Liver (tissue), 9 donors: ENCODE data around the gene ZSCAN5C. TPM values are rescaled to one million over a fixed set of nuclear protein-coding genes. Genes with fewer than 3 reads are reported as not detected.

ENCODE experiments used
- DNase-seq: peaks from one replicate; pipeline ENCODE4 v3.0.0-alpha.2; 2017; ENCODE audit warnings: low spot score
- H3K27ac ChIP-seq, 2 donors: one replicate each; pipeline ENCODE4 v1.7.0; 2013; ENCODE audit warnings: inconsistent platforms in 2 of 2, low read length in 2 of 2, control low read depth in 1 of 2, low read depth in 1 of 2, mild to moderate bottlenecking in 1 of 2
- H3K27me3 ChIP-seq, 4 donors: one replicate each; pipeline versions ENCODE4 v1.6.1 to v1.7.0; 2013; ENCODE audit warnings: low read length in 3 of 4, inconsistent platforms in 1 of 4, mild to moderate bottlenecking in 1 of 4, moderate library complexity in 1 of 4; ENCODE audit not compliant: control insufficient read depth in 4 of 4, insufficient read depth in 4 of 4
- H3K36me3 ChIP-seq, 4 donors: one replicate each; pipeline versions ENCODE4 v1.6.1 to v1.7.0; 2013; ENCODE audit warnings: low read length in 3 of 4, mild to moderate bottlenecking in 3 of 4, low read depth in 1 of 4, moderate library complexity in 1 of 4; ENCODE audit not compliant: control insufficient read depth in 4 of 4, insufficient read depth in 3 of 4
- H3K4me1 ChIP-seq, 4 donors: one replicate each; pipeline versions ENCODE4 v1.6.1 to v1.7.0; 2013; ENCODE audit warnings: low read length in 3 of 4, mild to moderate bottlenecking in 3 of 4, moderate library complexity in 1 of 4; ENCODE audit not compliant: control insufficient read depth in 4 of 4, insufficient read depth in 4 of 4
- H3K4me3 ChIP-seq, 3 donors: one replicate each; pipeline versions ENCODE4 v1.6.1 to v1.7.0; 2013; ENCODE audit warnings: low read length in 3 of 3, control low read depth in 1 of 3, low read depth in 1 of 3, mild to moderate bottlenecking in 1 of 3
- H3K9ac ChIP-seq, 2 donors: one replicate each; pipeline ENCODE4 v1.7.0; 2013; ENCODE audit warnings: low read length in 2 of 2, mild to moderate bottlenecking in 2 of 2, moderate library complexity in 2 of 2, control low read depth in 1 of 2, low read depth in 1 of 2
- H3K9me3 ChIP-seq, 4 donors: one replicate each; pipeline versions ENCODE4 v1.6.1 to v1.7.0; 2013; ENCODE audit warnings: low read length in 3 of 4; ENCODE audit not compliant: control insufficient read depth in 4 of 4
- EGR1 ChIP-seq, 2 donors: IDR thresholded peaks; 2 replicates each; pipeline ENCODE4 v1.6.1; 2016 to 2018; ENCODE audit warnings: antibody characterized with exemption in 2 of 2, low read depth in 2 of 2
- FOXA1 ChIP-seq: IDR thresholded peaks from 2 replicates; pipeline ENCODE4 v1.6.1; 2016; ENCODE audit warnings: antibody characterized with exemption
- FOXA2 ChIP-seq: IDR thresholded peaks from 2 replicates; pipeline ENCODE4 v1.6.1; 2016; ENCODE audit warnings: antibody characterized with exemption
- GABPA ChIP-seq, 2 donors: IDR thresholded peaks in 1 of 2; conservative IDR thresholded peaks in 1 of 2; 2 replicates each; pipeline ENCODE4 v1.6.1; 2016; ENCODE audit warnings: antibody characterized with exemption in 2 of 2, mild to moderate bottlenecking in 1 of 2, moderate library complexity in 1 of 2
- HNF4A ChIP-seq, 2 donors: conservative IDR thresholded peaks; 2 replicates each; pipeline ENCODE4 v1.6.1; 2016; ENCODE audit warnings: antibody characterized with exemption in 2 of 2, mild to moderate bottlenecking in 2 of 2
- HNF4G ChIP-seq: IDR thresholded peaks from 2 replicates; pipeline ENCODE4 v1.6.1; 2016; ENCODE audit warnings: antibody characterized with exemption
- JUND ChIP-seq, 2 donors: IDR thresholded peaks; 2 replicates each; pipeline ENCODE4 v1.6.1; 2016; ENCODE audit warnings: antibody characterized with exemption in 2 of 2
- MAX ChIP-seq: IDR thresholded peaks from 2 replicates; pipeline ENCODE4 v1.6.1; 2016; ENCODE audit warnings: antibody characterized with exemption
- NR2F2 ChIP-seq: IDR thresholded peaks from 2 replicates; pipeline ENCODE4 v1.6.1; 2016; ENCODE audit warnings: antibody characterized with exemption
- RAD21 ChIP-seq, 2 donors: IDR thresholded peaks; 2 replicates each; pipeline ENCODE4 v1.6.1; 2016; ENCODE audit warnings: antibody characterized with exemption in 2 of 2, mild to moderate bottlenecking in 2 of 2
- REST ChIP-seq: IDR thresholded peaks from 2 replicates; pipeline ENCODE4 v1.6.1; 2016; ENCODE audit warnings: antibody characterized with exemption, mild to moderate bottlenecking
- RXRA ChIP-seq, 2 donors: IDR thresholded peaks; 2 replicates each; pipeline ENCODE4 v1.6.1; 2017 to 2018; ENCODE audit warnings: antibody characterized with exemption in 2 of 2, mild to moderate bottlenecking in 1 of 2
- SP1 ChIP-seq: IDR thresholded peaks from 2 replicates; pipeline ENCODE4 v1.6.1; 2018; ENCODE audit warnings: antibody characterized with exemption, mild to moderate bottlenecking
- TAF1 ChIP-seq: conservative IDR thresholded peaks from 2 replicates; pipeline ENCODE4 v1.6.1; 2016; ENCODE audit warnings: antibody characterized with exemption, mild to moderate bottlenecking
- YY1 ChIP-seq: IDR thresholded peaks from 2 replicates; pipeline ENCODE4 v1.6.1; 2016; ENCODE audit warnings: antibody characterized with exemption, mild to moderate bottlenecking
- ZBTB33 ChIP-seq: IDR thresholded peaks from 2 replicates; pipeline ENCODE4 v1.6.1; 2016; ENCODE audit warnings: antibody characterized with exemption
- WGBS: extraction: QIAGEN DNeasy Blood & Tissue Kit; methylation state at CpG from one replicate; pipeline ENCODE4 v1.1.7; 2013; 5-methylcytosine and 5-hydroxymethylcytosine counted together
- polyA plus RNA-seq, 2 donors: library from polyadenylated mRNA; stranded (reverse) in 1 of 2; unstranded in 1 of 2; fragments of 200-250 nt in 1 of 2; fragments of >200 nt in 1 of 2; fragmentation: Nextera tagmentation in 1 of 2; extraction: Ambion mirVana in 1 of 2; gene quantifications; one replicate each; pipeline versions ENCODE4 v1.2.1 to v1.2.3, GENCODE V29; 2013 to 2015
- total RNA-seq, 2 donors: library from RNA; depleted of rRNA; stranded (reverse); fragments of >200 nt; gene quantifications; one replicate each; pipeline ENCODE4 v1.2.3, GENCODE V29; 2014
- TF ChIP-seq, protein P1 (sequence below): fragments of 150-350 bp; IDR thresholded peaks from 2 replicates; pipeline ENCODE4 v1.5.1; 2017; ENCODE audit warnings: improper control_type of control experiment, low read depth, low read length; ENCODE audit not compliant: missing input control
- TF ChIP-seq, protein P2 (sequence below): IDR thresholded peaks from 2 replicates; pipeline ENCODE4 v1.6.1; 2016; ENCODE audit warnings: antibody characterized with exemption
- donor health status: healthy.
- donor health status: healthy.
- donor health status: healthy.
- donor health status: healthy.
- donor health status: healthy.

ZSCAN5C gene
- total and polyA plus RNA-seq, 4 donors, result not detected

DNA sequence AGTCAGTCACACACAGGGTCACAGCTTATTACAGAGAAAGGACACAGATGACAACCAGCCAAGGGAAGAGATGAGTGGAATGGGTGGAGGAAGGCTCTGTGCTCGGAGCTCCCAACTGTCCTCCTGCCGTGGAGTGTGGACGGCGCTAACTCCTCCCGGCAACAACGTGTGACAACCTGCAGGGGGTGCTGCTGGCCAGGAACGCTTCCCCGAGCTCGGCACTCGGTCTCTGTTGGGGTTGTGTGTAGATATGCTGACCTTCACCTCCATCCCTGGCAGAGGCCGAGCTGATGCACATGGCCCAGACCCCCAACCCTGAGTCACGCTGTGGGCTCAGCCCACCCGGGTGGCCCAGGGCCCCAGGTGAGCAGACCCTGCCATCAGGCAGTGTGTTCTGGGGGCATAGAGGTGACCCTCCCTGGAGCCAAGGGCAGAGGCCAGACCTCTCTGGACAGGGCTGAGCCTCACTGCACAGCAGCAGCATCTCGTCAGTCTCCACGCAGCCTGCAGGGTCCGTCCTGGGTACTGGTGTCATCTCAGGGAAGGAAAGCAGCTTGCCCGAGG is 46.9 kb upstream of the ZSCAN5C start:
- H3K4me1 ChIP-seq, result peaks cover 0 to 18% (median 15%) of the 10 kb centered on the region in 4 donors
- no peaks in the 10 kb centered on the region for H3K9me3 ChIP-seq
- H3K36me3 ChIP-seq, result peaks cover 5 to 38% (median 12%) of the 10 kb centered on the region in 4 donors
- no peak for DNase-seq
- 84% methylated on average over 17 of the region's 17 CpGs for WGBS
- H3K9ac ChIP-seq, result no peak overlapping the region
- no peak overlapping the region for H3K27ac ChIP-seq
- no peak overlapping the region for H3K4me3 ChIP-seq
- no peaks in the 10 kb centered on the region for H3K27me3 ChIP-seq
- TF ChIP-seq TAF1 (no peak), GABPA (IDR thresholded peaks at IDR 0.05 in 1 of 2, conservative IDR thresholded peaks at IDR 0.05 in 1 of 2) (no peak), EGR1 (IDR thresholded peaks at IDR 0.05; ENCODE audit: low read depth in 2 of 2) (no peak), JUND (IDR thresholded peaks at IDR 0.05) (no peak), RAD21 (IDR thresholded peaks at IDR 0.05) (peak in 1 of 2 donors; percentile 73), YY1 (no peak), HNF4A (conservative IDR thresholded peaks at IDR 0.05) (no peak), FOXA1 (no peak)
- TF ChIP-seq, protein P1, sequence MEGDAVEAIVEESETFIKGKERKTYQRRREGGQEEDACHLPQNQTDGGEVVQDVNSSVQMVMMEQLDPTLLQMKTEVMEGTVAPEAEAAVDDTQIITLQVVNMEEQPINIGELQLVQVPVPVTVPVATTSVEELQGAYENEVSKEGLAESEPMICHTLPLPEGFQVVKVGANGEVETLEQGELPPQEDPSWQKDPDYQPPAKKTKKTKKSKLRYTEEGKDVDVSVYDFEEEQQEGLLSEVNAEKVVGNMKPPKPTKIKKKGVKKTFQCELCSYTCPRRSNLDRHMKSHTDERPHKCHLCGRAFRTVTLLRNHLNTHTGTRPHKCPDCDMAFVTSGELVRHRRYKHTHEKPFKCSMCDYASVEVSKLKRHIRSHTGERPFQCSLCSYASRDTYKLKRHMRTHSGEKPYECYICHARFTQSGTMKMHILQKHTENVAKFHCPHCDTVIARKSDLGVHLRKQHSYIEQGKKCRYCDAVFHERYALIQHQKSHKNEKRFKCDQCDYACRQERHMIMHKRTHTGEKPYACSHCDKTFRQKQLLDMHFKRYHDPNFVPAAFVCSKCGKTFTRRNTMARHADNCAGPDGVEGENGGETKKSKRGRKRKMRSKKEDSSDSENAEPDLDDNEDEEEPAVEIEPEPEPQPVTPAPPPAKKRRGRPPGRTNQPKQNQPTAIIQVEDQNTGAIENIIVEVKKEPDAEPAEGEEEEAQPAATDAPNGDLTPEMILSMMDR, result peak; percentile 19

DNA sequence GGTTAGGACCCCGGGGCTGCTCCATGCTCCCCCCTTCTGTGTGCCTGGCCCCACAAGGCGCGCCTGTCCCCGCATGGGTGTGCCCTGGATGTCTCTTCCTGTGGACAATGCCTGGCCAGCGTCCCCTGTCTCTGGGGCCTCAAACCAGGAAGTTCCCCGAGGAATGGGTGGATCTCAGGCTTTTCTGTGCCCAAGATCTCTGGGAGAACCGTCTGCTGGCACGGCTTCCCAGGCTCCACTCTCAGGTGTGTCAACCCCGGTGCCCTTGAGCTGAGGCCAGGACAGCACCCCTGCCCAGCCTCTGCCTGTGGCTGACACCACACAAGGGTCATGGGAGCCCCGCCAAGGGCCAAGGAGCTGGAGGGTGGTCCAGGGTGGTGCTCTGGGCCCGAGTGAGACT is 45.3 kb upstream of the ZSCAN5C start:
- H3K9me3 ChIP-seq, result no peaks in the 10 kb centered on the region
- no peak overlapping the region for H3K27ac ChIP-seq
- peaks cover 0 to 18% (median 15%) of the 10 kb centered on the region in 4 donors for H3K4me1 ChIP-seq
- no peak overlapping the region for H3K4me3 ChIP-seq
- no peak for DNase-seq
- no peak overlapping the region for H3K9ac ChIP-seq
- peaks cover 5 to 46% (median 17%) of the 10 kb centered on the region in 4 donors for H3K36me3 ChIP-seq
- no peaks in the 10 kb centered on the region for H3K27me3 ChIP-seq
- 79% methylated on average over 11 of the region's 11 CpGs for WGBS
- TF ChIP-seq RXRA (IDR thresholded peaks at IDR 0.05), result no peak
- no peak for TF ChIP-seq SP1
- TF ChIP-seq ZBTB33, result no peak
- no peak for TF ChIP-seq FOXA2
- no peak for TF ChIP-seq NR2F2
- TF ChIP-seq RAD21 (IDR thresholded peaks at IDR 0.05), result no peak
- TF ChIP-seq MAX, result no peak

GRCh38 chr19:56158170-56158757 is 43.8 kb upstream of the ZSCAN5C start:
- peaks cover 0 to 8% (median 6%) of the 10 kb centered on the region in 4 donors for H3K4me1 ChIP-seq
- no peak overlapping the region for H3K27ac ChIP-seq
- H3K27me3 ChIP-seq, result no peaks in the 10 kb centered on the region
- WGBS, result 96% methylated on average over 16 of the region's 16 CpGs
- H3K9ac ChIP-seq, result no peak overlapping the region
- peaks cover 5 to 46% (median 17%) of the 10 kb centered on the region in 4 donors for H3K36me3 ChIP-seq
- DNase-seq, result no peak
- H3K4me3 ChIP-seq, result no peak overlapping the region
- no peaks in the 10 kb centered on the region for H3K9me3 ChIP-seq
- TF ChIP-seq HNF4A (conservative IDR thresholded peaks at IDR 0.05) (no peak), YY1 (no peak), HNF4G (no peak), TAF1 (no peak), RAD21 (IDR thresholded peaks at IDR 0.05) (no peak), GABPA (IDR thresholded peaks at IDR 0.05 in 1 of 2, conservative IDR thresholded peaks at IDR 0.05 in 1 of 2) (no peak), FOXA2 (no peak), EGR1 (IDR thresholded peaks at IDR 0.05; ENCODE audit: low read depth in 2 of 2) (no peak), SP1 (no peak), MAX (no peak), REST (no peak), RXRA (IDR thresholded peaks at IDR 0.05) (no peak), FOXA1 (no peak)
- TF ChIP-seq, protein P2, sequence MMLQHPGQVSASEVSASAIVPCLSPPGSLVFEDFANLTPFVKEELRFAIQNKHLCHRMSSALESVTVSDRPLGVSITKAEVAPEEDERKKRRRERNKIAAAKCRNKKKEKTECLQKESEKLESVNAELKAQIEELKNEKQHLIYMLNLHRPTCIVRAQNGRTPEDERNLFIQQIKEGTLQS, result no peak
